H4 (cell line): ENCODE data around the gene TMPRSS6. TPM values are rescaled to one million over a fixed set of nuclear protein-coding genes. Genes with fewer than 3 reads are reported as not detected.

ENCODE experiments used
- DNase-seq: peaks from one replicate; pipeline ENCODE4 v3.0.0-alpha.2; 2015; ENCODE audit warnings: low spot score
- total RNA-seq: library from RNA; depleted of rRNA; stranded (reverse); fragments of >200 nt; shearing (Covaris generic); gene quantifications from 2 replicates; pipeline ENCODE4 v1.2.3, GENCODE V29; 2014; rRNA removed

TMPRSS6 gene
- total RNA-seq: not detected in 2 replicates

GRCh38 chr22:37109242-37109917 is at the start of gene TMPRSS6:
TMPRSS6 (minus strand) TSS chr22:37109713; CDS start chr22:37103417, 6,296 bp downstream.
- DNase-seq: no peak

GRCh38 chr22:37158963-37159290 is 49.4 kb upstream of the TMPRSS6 start:
- DNase-seq: no peak

- no peak for DNase-seq
Observed at GRCh38 chr22:37157516-37158285, 48.2 kb upstream of the TMPRSS6 start.

- no peak for DNase-seq
Observed at GRCh38 chr22:37156686-37157435, 47.3 kb upstream of the TMPRSS6 start.

GRCh38 chr22:37155971-37156370 is 46.5 kb upstream of the TMPRSS6 start:
- no peak for DNase-seq

GRCh38 chr22:37154925-37155712 is 45.6 kb upstream of the TMPRSS6 start:
- DNase-seq: no peak

GRCh38 chr22:37153901-37154300 is 44.4 kb upstream of the TMPRSS6 start:
- DNase-seq: no peak

- no peak for DNase-seq
Observed at GRCh38 chr22:37151401-37151800, 41.9 kb upstream of the TMPRSS6 start.

GRCh38 chr22:37150701-37151100 is 41.2 kb upstream of the TMPRSS6 start:
- no peak for DNase-seq

GRCh38 chr22:37148742-37149665 is 39.5 kb upstream of the TMPRSS6 start:
- DNase-seq: no peak

- DNase-seq: no peak
Observed at GRCh38 chr22:37148031-37148651, 38.6 kb upstream of the TMPRSS6 start.

GRCh38 chr22:37147186-37147990 is 37.9 kb upstream of the TMPRSS6 start:
- no peak for DNase-seq

GRCh38 chr22:37146507-37147180 is 37.1 kb upstream of the TMPRSS6 start:
- DNase-seq: no peak

- no peak for DNase-seq
Observed at GRCh38 chr22:37146051-37146385, 36.5 kb upstream of the TMPRSS6 start.

- DNase-seq: peak; percentile 62
Observed at GRCh38 chr22:37145180-37146050, 35.9 kb upstream of the TMPRSS6 start.

GRCh38 chr22:37144180-37144554 is 34.7 kb upstream of the TMPRSS6 start:
- DNase-seq: no peak

- no peak for DNase-seq
Observed at GRCh38 chr22:37141971-37142370, 32.5 kb upstream of the TMPRSS6 start.

GRCh38 chr22:37141476-37141875 is 32.0 kb upstream of the TMPRSS6 start:
- no peak for DNase-seq
